Esophagus squamous epithelium (tissue), 5 donors: ENCODE measurements around the gene PSMB5. TPM values are rescaled to one million over a fixed set of nuclear protein-coding genes. Genes with fewer than 3 reads are reported as not detected.

Experiments used
- DNase-seq: peaks from one replicate; lab custom pipeline; 2025; lab: John Stamatoyannopoulos, UW
- H3K27ac ChIP-seq, 4 donors: fragments of 200-600 bp; sonication (generic); one replicate each; pipeline ENCODE4 v1.5.1; 2016 to 2019; ENCODE audit warnings: mild to moderate bottlenecking in 1 of 4
- H3K27me3 ChIP-seq, 4 donors: fragments of 200-600 bp; sonication (generic); 1 replicate in 3 of 4; 2 replicates in 1 of 4; pipeline versions ENCODE4 v1.5.1 to v1.6.0; 2017 to 2021; ENCODE audit warnings: antibody characterized with exemption in 1 of 4
- H3K36me3 ChIP-seq, 3 donors: fragments of 200-600 bp; sonication (generic); one replicate each; pipeline ENCODE4 v1.5.1; 2016 to 2019
- H3K4me1 ChIP-seq, 3 donors: fragments of 200-600 bp; sonication (generic); one replicate each; pipeline ENCODE4 v1.5.1; 2017 to 2019
- H3K4me3 ChIP-seq, 4 donors: fragments of 200-600 bp; sonication (generic); 1 replicate in 3 of 4; 2 replicates in 1 of 4; pipeline ENCODE4 v1.5.1; 2016 to 2019; ENCODE audit warnings: mild to moderate bottlenecking in 2 of 4, moderate library complexity in 1 of 4
- H3K9me3 ChIP-seq, 3 donors: fragments of 200-600 bp; sonication (generic); one replicate each; pipeline ENCODE4 v1.5.1; 2016 to 2019
- CTCF ChIP-seq, 6 experiments: fragments of 450-650 bp in 4 of 6; fragments of 200-600 bp in 2 of 6; sonication (generic) in 2 of 6; IDR thresholded peaks; one replicate each; pipeline ENCODE4 v1.5.1; 2016 to 2019; ENCODE audit warnings: antibody characterized with exemption in 6 of 6, mild to moderate bottlenecking in 4 of 6, moderate library complexity in 4 of 6
- POLR2A ChIP-seq, 4 donors: fragments of 450-650 bp; IDR thresholded peaks; one replicate each; pipeline ENCODE4 v1.6.1; 2017; ENCODE audit warnings: antibody characterized with exemption in 4 of 4, mild to moderate bottlenecking in 4 of 4, moderate library complexity in 3 of 4
- WGBS, 2 donors: methylation state at CpG; one replicate each; pipeline ENCODE4 v1.1.5; 2018; 5-methylcytosine and 5-hydroxymethylcytosine counted together
- intact Hi-C: fragments of 100-400 bp; cut with DNase I; formaldehyde crosslinking; loops from one replicate; pipeline ENCODE4 v1.15.0; 2022
- total RNA-seq, 4 donors: library from RNA; depleted of rRNA; stranded (reverse); fragments of >200 nt; gene quantifications; one replicate each; pipeline ENCODE4 v1.1.0, GENCODE V29; 2016
- donor health status: DM: yes; HTN: yes; CAD: no.

The PSMB5 gene
- total RNA-seq, 4 donors from 2014 or later, result 140 to 185 (median 153) TPM

- Histone ChIP-seq H3K27ac (no peak overlapping the region), H3K27me3 (no peaks in the 10 kb centered on the region), H3K9me3 (no peaks in the 10 kb centered on the region), H3K36me3 (peaks cover 0 to 21% (median 0%) of the 10 kb centered on the region in 3 donors), H3K4me1 (peaks cover 0 to 8% (median 0%) of the 10 kb centered on the region in 3 donors), H3K4me3 (no peak overlapping the region)
- no peak for TF ChIP-seq POLR2A (IDR thresholded peaks at IDR 0.05)
- no peak for TF ChIP-seq CTCF (IDR thresholded peaks at IDR 0.05)
- intact Hi-C loops, result no loop called here
- no peak for DNase-seq
- WGBS, 2 donors, result 74 to 83% methylated on average over 9 to 10 of the region's 11 CpGs
Measured at GRCh38 chr14:22996768-22997654, 37.7 kb downstream of the PSMB5 start.

- 85 to 89% methylated on average over 3 to 4 of the region's 9 CpGs for WGBS, 2 donors
- no peak overlapping the region for H3K4me3 ChIP-seq
- H3K27ac ChIP-seq, result no peak overlapping the region
- H3K36me3 ChIP-seq, result peaks cover 0 to 28% (median 0%) of the 10 kb centered on the region in 3 donors
- peaks cover 0 to 8% (median 0%) of the 10 kb centered on the region in 3 donors for H3K4me1 ChIP-seq
- intact Hi-C loops, result no loop called here
- H3K9me3 ChIP-seq, result no peaks in the 10 kb centered on the region
- no peaks in the 10 kb centered on the region for H3K27me3 ChIP-seq
- TF ChIP-seq POLR2A (IDR thresholded peaks at IDR 0.05) (no peak), CTCF (IDR thresholded peaks at IDR 0.05) (no peak)
- DNase-seq, result no peak
Measured at GRCh38 chr14:22995889-22996625, 38.6 kb downstream of the PSMB5 start.

GRCh38 chr14:22994762-22995275 lies 39.9 kb downstream of the PSMB5 start:
- Histone ChIP-seq H3K4me1 (peaks cover 0 to 8% (median 0%) of the 10 kb centered on the region in 3 donors), H3K27ac (peak overlapping the region in 1 of 4 donors; percentile 9), H3K4me3 (no peak overlapping the region), H3K27me3 (no peaks in the 10 kb centered on the region), H3K9me3 (no peaks in the 10 kb centered on the region), H3K36me3 (peaks cover 0 to 36% (median 0%) of the 10 kb centered on the region in 3 donors)
- TF ChIP-seq CTCF (IDR thresholded peaks at IDR 0.05) (peak in 5 of 6 experiments; percentile 12 to 51 (median 17)), POLR2A (IDR thresholded peaks at IDR 0.05) (no peak)
- intact Hi-C loops, result no loop called here
- 4 to 5% methylated on average over 4 of the region's 4 CpGs for WGBS, 2 donors
- DNase-seq, result no peak

- no peak for DNase-seq
- H3K4me3 ChIP-seq, result no peak overlapping the region
- intact Hi-C loops, result no loop called here
- H3K36me3 ChIP-seq, result peaks cover 0 to 41% (median 0%) of the 10 kb centered on the region in 3 donors
- TF ChIP-seq POLR2A (IDR thresholded peaks at IDR 0.05) (no peak), CTCF (IDR thresholded peaks at IDR 0.05) (no peak)
- H3K9me3 ChIP-seq, result no peaks in the 10 kb centered on the region
- peaks cover 0 to 8% (median 0%) of the 10 kb centered on the region in 3 donors for H3K4me1 ChIP-seq
- no peaks in the 10 kb centered on the region for H3K27me3 ChIP-seq
- H3K27ac ChIP-seq, result no peak overlapping the region
Measured at GRCh38 chr14:22993517-22993916, 41.2 kb downstream of the PSMB5 start.
